WTC11 (cell line): Measurements from ENCODE around the gene ENTREP1.

Experiments
- CREB1 ChIP-seq: sonication (generic); formaldehyde crosslinking; IDR thresholded peaks from 2 replicates; pipeline ENCODE4 v1.8.0; 2023; ENCODE audit warnings: mild to moderate bottlenecking, missing genetic modification reagents
- CTCF ChIP-seq: fragments of 200-600 bp; IDR thresholded peaks from 2 replicates; pipeline ENCODE4 v1.8.0; 2022; ENCODE audit warnings: antibody characterized with exemption
- NFYB ChIP-seq: sonication (generic); formaldehyde crosslinking; conservative IDR thresholded peaks from 2 replicates; pipeline ENCODE4 v1.8.0; 2022; ENCODE audit warnings: low read depth, missing genetic modification reagents
- ZNF138 ChIP-seq: sonication (generic); formaldehyde crosslinking; conservative IDR thresholded peaks from 2 replicates; pipeline ENCODE4 v1.8.1; 2022; ENCODE audit warnings: mild to moderate bottlenecking, moderate library complexity, missing genetic modification reagents
- ZNF423 ChIP-seq: fragments of 250-450 bp; sonication (Bioruptor Pico); IDR thresholded peaks from 2 replicates; pipeline ENCODE4 v2.1.2; 2022; ENCODE audit warnings: mild to moderate bottlenecking, moderate library complexity
- ZNF671 ChIP-seq: fragments of 250-450 bp; sonication (Bioruptor Pico); IDR thresholded peaks from 2 replicates; pipeline ENCODE4 v1.8.0; 2021; ENCODE audit warnings: mild to moderate bottlenecking

- TF ChIP-seq CREB1 (no peak), CTCF (no peak), ZNF138 (CRISPR knock-in tag) (no peak), NFYB (CRISPR knock-in tag) (no peak), ZNF423 (CRISPR knock-in tag) (no peak), ZNF671 (CRISPR knock-in tag) (no peak)
These were observed 106.8 kb downstream of the ENTREP1 start for GRCh38 chr9:69431777-69432176.
